H1 (cell line): Measurements from ENCODE around the gene KLHL41. TPM values are rescaled to one million over a fixed set of nuclear protein-coding genes. Genes with fewer than 3 reads are reported as not detected.

Experiments used
- EGR1 ChIP-seq: IDR thresholded peaks from 2 replicates; pipeline ENCODE4 v1.6.1; 2011; ENCODE audit warnings: low read depth, low read length, borderline replicate concordance
- NRF1 ChIP-seq: IDR thresholded peaks from 2 replicates; pipeline ENCODE4 v1.6.1; 2011; ENCODE audit warnings: mild to moderate bottlenecking, low read depth, low read length, improper control_type of control experiment
- RXRA ChIP-seq: IDR thresholded peaks from 2 replicates; pipeline ENCODE4 v1.6.1; 2011; ENCODE audit warnings: low read depth, mild to moderate bottlenecking, low read length, moderate library complexity; ENCODE audit not compliant: insufficient read depth
- polyA plus RNA-seq, 7 experiments: library from polyadenylated mRNA; depleted of rRNA in 3 of 7; stranded (reverse) in 5 of 7; unstranded in 2 of 7; fragments of >200 nt in 5 of 7; fragments of 200-250 nt in 2 of 7; gene quantifications; 1 replicate in 5 of 7; 2 replicates in 1 of 7; 4 replicates in 1 of 7; pipeline versions ENCODE4 v1.2.1 to v1.2.3, GENCODE V29; 2011 to 2013; ENCODE audit warnings: missing spikeins in 2 of 7, mixed read lengths in 2 of 7
- total RNA-seq: library from RNA; stranded (reverse); fragmentation: NEBNext Ultra II Directional; extraction: Animal tissue kit (Norgen Biotek cat#: 25700); gene quantifications from 2 replicates; pipeline ENCODE4 v1.2.1, GENCODE V29; 2021
- TF ChIP-seq, protein P1 (sequence below): fragments of 300-600 bp; sonication (generic); IDR thresholded peaks from 2 replicates; pipeline ENCODE4 v1.7.1; 2012; ENCODE audit warnings: low read length, moderate library complexity, mild to moderate bottlenecking, inconsistent platforms; ENCODE audit not compliant: insufficient replicate concordance

The KLHL41 gene
- total and polyA plus RNA-seq, 2 of the 8 experiments (the other 6 are each of a cell fraction or from before 2014, with no cell fraction given) = not detected

- TF ChIP-seq, protein P1, sequence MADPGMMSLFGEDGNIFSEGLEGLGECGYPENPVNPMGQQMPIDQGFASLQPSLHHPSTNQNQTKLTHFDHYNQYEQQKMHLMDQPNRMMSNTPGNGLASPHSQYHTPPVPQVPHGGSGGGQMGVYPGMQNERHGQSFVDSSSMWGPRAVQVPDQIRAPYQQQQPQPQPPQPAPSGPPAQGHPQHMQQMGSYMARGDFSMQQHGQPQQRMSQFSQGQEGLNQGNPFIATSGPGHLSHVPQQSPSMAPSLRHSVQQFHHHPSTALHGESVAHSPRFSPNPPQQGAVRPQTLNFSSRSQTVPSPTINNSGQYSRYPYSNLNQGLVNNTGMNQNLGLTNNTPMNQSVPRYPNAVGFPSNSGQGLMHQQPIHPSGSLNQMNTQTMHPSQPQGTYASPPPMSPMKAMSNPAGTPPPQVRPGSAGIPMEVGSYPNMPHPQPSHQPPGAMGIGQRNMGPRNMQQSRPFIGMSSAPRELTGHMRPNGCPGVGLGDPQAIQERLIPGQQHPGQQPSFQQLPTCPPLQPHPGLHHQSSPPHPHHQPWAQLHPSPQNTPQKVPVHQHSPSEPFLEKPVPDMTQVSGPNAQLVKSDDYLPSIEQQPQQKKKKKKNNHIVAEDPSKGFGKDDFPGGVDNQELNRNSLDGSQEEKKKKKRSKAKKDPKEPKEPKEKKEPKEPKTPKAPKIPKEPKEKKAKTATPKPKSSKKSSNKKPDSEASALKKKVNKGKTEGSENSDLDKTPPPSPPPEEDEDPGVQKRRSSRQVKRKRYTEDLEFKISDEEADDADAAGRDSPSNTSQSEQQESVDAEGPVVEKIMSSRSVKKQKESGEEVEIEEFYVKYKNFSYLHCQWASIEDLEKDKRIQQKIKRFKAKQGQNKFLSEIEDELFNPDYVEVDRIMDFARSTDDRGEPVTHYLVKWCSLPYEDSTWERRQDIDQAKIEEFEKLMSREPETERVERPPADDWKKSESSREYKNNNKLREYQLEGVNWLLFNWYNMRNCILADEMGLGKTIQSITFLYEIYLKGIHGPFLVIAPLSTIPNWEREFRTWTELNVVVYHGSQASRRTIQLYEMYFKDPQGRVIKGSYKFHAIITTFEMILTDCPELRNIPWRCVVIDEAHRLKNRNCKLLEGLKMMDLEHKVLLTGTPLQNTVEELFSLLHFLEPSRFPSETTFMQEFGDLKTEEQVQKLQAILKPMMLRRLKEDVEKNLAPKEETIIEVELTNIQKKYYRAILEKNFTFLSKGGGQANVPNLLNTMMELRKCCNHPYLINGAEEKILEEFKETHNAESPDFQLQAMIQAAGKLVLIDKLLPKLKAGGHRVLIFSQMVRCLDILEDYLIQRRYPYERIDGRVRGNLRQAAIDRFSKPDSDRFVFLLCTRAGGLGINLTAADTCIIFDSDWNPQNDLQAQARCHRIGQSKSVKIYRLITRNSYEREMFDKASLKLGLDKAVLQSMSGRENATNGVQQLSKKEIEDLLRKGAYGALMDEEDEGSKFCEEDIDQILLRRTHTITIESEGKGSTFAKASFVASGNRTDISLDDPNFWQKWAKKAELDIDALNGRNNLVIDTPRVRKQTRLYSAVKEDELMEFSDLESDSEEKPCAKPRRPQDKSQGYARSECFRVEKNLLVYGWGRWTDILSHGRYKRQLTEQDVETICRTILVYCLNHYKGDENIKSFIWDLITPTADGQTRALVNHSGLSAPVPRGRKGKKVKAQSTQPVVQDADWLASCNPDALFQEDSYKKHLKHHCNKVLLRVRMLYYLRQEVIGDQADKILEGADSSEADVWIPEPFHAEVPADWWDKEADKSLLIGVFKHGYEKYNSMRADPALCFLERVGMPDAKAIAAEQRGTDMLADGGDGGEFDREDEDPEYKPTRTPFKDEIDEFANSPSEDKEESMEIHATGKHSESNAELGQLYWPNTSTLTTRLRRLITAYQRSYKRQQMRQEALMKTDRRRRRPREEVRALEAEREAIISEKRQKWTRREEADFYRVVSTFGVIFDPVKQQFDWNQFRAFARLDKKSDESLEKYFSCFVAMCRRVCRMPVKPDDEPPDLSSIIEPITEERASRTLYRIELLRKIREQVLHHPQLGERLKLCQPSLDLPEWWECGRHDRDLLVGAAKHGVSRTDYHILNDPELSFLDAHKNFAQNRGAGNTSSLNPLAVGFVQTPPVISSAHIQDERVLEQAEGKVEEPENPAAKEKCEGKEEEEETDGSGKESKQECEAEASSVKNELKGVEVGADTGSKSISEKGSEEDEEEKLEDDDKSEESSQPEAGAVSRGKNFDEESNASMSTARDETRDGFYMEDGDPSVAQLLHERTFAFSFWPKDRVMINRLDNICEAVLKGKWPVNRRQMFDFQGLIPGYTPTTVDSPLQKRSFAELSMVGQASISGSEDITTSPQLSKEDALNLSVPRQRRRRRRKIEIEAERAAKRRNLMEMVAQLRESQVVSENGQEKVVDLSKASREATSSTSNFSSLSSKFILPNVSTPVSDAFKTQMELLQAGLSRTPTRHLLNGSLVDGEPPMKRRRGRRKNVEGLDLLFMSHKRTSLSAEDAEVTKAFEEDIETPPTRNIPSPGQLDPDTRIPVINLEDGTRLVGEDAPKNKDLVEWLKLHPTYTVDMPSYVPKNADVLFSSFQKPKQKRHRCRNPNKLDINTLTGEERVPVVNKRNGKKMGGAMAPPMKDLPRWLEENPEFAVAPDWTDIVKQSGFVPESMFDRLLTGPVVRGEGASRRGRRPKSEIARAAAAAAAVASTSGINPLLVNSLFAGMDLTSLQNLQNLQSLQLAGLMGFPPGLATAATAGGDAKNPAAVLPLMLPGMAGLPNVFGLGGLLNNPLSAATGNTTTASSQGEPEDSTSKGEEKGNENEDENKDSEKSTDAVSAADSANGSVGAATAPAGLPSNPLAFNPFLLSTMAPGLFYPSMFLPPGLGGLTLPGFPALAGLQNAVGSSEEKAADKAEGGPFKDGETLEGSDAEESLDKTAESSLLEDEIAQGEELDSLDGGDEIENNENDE = no peak
- TF ChIP-seq RXRA (no peak), NRF1 (no peak), EGR1 (no peak)
Observed at GRCh38 chr2:169468841-169469240, 40.7 kb upstream of the KLHL41 start (continued).
